ENCODE measurements around the gene ULK3.

The ULK3 gene

DNA sequence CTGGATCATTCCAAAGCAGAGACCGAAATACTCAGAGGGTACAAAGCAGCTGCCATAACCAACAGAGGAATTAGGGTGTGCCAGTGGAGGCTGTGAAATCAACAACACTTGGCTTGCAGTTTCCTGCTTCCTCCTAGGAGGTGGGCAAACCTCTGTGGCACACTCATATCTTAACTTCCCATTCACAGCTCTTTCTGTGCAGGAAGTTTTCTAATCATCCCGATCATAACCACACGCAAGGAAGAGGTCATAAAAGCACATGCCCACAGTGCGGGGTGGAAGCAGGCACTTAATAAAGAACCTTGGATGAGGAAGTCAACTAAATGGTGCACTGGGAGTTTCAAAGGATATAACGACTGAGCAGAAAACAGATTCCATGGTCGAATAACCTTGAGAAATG is 25.1 kb upstream of the ULK3 start:
- DNase-seq (ENCODE audit: low read depth in 2 of 2), result no peak

DNA sequence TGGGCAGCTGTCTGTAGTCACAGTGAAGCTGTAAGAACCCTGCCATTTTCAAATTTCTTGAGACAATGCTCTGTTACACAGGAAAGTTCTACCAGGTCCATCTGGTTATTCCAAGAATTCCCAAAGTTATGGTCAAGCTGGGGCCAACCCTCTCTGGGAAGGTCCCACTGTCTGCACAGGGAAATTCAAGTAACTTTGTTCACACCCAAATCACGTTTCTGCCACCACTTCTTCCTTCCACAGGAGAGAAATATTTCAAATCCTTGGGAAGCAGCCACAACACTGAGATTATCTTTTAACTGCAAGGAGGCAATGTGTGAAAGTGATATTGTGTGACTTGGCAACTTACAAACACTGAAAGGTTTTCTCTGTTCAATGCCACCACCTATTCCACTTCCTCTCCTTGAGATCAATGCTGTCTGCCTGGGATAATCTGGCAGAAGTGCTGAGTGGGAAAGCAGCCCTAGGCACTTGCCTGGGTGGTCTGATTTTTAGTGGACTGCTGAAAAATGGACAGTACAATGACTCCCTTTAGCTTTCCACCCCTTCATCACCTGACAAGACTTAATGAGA is 24.6 kb upstream of the ULK3 start:
- DNase-seq (ENCODE audit: low read depth in 2 of 2), result no peak

DNA sequence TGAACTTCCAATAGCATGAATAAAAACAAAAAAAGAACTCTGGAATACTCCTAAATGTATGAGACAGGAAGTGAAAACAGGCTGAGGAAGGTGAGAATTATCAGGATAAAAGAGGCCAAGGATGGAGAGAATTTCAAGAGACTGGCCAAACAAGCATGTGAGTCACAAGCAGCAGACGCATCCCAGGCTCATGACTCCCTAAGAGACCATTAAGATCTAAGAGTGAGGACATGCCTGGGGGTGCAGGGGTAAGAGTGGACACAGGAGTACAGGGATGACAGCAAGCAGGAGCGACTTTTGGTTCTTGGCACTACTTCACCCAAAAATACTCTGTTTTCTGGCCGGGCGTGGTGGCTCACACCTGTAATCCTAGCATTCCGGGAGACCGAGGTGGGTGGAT is 23.1 kb upstream of the ULK3 start:
- DNase-seq (ENCODE audit: low read depth in 2 of 2), result no peak

DNA sequence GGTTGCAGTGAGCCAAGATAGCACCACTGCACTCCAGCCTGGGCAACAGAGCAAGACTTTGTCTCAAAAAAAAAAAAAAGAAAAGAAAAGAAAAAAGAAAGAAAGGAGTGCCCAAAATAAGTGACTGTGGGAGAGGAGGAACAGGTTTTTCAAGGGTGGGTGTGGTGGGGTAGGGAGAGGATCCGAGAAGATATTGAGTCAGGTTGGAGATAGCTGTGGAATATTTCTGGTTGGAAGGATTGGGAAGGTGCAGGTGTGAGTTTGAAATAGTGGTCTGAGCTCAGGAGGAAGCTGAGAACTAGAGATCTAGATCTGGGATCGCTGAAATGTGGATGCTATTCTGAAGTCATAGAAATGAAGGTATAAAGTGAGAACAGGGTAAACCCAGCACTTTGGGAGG is 22.4 kb upstream of the ULK3 start:
- DNase-seq (ENCODE audit: low read depth in 2 of 2), result no peak

DNA sequence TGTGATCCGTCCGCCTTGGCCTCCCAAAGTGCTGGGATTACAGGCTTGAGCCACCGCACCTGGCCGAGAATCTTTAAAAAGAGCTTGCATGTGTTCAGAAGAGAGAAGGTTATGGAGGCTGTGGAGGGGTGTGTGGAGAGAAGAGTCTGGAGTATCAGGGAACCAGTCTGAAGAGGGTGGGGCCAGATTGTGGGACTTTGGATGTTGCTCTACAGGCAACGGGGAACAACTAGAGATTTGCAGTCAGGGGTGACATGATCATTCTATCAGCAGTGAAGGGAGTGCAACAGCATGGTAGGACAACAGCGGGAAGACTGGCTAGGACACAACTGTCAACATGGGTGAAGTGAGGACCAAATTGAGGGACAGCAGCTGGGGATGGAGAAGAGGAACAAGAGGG is 21.3 kb upstream of the ULK3 start:
- DNase-seq (ENCODE audit: low read depth in 2 of 2), result no peak

DNA sequence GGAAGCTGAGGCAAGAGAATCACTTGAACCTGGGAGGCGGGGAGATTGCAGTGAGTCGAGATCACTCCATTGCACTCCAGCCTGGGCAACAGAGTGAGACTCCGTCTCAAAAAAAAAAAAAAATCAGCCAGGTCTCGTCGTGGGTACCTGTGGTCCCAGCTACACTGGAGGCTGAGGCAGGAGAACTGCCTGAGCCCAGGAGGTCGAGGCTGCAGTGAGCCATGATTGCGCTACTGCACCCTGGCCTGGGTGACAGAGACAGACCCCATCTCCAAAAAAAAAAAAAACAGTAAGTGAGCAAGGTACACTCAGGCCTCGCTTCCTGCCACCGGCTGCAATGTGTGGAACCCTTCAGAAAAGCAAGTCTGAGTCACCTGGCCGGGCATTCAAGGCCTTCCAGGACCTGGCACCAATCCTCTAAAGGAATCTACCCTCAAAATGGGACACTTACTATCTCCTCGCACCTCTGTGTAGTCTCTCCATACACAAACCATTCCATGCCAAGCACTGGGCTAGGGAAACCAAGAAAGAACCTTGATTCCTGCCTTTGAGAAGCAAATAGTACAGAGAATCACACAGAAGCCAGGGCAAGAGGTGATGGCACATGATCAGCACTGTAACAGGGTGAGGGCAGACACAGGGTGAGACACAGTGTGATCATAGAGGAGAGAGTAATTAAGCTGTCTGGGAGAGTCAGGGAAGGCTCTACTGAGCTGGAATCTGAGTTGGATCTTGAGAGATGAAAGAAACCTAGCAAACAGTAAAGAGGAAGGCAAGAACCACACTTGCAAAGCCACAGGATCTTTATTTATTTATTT is 20.5 kb upstream of the ULK3 start:
- DNase-seq (ENCODE audit: low read depth in 2 of 2), result no peak

DNA sequence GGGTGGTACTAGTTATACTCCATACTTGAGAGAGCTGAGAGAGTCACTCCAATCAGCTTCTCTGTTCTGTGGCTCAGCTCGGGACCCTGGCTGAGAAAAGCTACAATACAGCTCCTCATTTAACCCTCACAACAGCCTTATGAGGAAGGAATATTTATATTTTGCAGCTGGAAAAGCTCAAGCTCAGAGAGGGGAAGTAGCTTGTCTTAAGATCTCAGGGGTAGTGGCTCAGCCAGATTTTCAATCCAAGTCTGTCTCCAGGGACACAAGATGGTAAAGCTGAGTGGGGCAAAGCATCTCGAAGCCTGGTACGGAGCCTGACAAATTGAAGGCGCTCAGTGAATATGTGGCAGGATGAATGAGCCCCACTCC is 15.4 kb upstream of the ULK3 start:
- DNase-seq (ENCODE audit: low read depth in 2 of 2), result no peak

DNA sequence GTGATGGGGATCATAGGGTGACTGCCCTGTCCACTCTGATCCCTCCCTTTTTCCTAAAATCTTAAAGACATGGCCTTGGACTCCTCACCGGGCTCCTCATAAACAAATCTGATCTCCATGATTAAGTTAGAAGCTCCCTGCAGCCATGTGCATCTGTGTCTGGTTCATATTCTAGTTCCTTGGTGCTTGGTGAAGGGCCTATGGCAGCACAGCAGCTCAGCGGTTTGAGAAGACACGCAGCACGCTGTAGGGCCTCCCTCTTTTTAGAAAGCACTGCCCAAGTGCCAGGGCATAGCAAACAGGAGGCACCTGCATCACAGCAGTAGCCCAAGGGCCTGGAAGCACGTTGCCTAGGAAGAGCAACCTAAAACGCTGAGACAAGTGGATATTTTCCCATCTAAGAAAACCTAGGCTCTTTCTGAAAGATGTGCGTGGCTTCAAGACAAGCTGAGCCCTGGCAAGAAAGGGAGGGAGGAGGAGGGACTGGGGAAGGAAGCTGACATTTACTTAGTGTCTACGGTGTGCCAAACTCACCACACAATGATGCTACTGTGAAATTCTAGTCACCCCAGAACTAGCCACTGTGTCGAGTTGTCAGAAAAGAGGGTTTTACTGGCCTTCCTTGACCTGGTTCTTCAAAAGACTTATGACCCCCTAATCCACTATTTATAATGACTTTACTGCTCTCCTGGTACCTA is 14.9 kb upstream of the ULK3 start:
- no peak for DNase-seq (ENCODE audit: low read depth in 2 of 2)

DNA sequence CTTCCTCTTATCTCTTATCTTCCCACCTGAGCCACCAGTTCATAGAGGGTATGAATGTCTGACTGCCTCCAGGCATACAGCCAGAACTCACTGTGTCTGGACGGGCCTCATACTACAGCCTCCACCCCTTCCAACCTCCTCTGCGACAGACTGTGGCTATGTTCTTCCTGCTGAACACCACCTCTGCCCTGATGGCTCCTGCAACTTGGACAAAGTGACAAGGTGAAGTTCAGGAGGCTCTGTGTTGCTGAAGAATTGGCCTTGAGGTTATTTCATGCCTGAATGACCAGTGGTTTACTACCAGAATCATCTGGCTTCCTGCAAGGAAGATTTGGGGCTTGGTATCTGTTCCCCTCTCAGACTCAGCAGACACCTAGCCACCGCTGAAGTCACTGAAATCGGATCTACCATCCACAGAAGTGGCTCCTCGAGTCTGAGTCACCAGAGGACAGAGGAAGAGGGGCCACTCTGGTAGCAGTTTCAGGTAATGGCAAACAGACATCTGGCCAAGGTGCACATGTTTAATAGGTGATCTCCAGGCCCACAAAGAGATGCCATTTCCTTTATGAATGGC is 14.2 kb upstream of the ULK3 start:
- DNase-seq (ENCODE audit: low read depth in 2 of 2), result no peak

DNA sequence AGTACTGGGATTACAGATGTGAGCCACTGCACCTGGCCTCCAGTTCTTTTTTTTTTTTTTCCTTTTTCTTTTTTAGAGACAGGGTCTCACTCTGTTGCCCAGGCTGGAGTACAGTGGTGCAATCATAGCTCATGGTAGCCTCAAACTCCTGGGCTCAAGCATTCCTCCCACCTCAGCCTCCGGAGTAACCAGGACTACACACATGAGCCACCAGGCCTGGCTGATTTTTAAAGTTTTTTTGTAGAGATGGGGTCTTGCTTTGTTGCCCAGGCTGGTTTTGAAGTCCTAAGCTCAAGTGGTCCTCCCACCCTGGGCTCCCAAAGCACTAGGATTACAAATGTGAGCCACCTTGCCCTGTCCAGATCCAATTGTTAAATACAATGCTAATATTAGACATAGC is 13.6 kb upstream of the ULK3 start:
- DNase-seq (ENCODE audit: low read depth in 2 of 2), result no peak

DNA sequence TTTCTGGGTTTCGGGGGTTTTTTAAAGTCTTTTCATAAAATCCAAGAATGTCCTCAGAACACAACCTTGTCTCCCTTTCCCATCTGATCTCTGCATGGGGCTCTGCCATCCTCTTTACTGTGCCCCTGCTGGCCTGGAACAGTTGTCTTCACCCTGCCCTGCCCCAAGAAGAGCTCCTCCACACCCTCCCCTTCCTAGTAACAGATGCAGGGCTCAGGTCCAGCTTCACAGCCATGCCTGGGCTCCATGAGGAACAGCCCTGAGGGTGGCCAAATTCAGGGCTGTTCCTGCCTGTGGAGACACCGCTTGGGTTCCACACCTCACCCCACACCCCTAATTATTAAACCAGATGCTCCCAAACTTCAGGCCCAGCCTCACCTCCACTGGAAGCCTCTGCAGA is 12.9 kb upstream of the ULK3 start:
- no peak for DNase-seq (ENCODE audit: low read depth in 2 of 2)

DNA sequence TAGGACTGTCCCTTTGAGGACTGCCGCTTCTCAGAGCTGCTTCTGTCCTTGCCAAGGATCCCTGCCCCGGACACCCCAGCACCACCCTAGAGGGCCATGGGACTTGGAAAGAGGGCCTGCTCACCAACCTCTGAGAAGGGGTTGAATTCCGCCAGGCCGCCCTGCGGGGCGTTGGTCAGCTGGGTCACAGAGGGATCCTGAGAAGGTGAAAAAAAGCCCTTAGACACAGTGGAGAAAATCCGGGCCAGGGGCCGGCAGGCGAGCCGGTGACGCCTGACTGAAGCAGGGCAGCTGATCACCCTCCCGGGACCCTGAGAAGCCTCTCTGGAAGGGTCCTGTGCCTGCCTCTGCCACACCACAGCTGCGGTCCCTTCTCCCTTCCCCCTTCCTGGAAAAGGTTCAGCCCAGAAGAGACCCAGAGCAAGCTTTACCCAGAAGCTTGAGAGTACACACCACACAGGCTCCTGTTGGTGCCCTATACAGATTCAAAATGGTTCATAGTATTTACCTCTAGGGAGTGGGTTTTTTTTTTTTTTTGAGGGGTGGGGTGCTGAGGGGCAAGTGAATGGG is 11.6 kb upstream of the ULK3 start:
- DNase-seq (ENCODE audit: low read depth in 2 of 2), result no peak

DNA sequence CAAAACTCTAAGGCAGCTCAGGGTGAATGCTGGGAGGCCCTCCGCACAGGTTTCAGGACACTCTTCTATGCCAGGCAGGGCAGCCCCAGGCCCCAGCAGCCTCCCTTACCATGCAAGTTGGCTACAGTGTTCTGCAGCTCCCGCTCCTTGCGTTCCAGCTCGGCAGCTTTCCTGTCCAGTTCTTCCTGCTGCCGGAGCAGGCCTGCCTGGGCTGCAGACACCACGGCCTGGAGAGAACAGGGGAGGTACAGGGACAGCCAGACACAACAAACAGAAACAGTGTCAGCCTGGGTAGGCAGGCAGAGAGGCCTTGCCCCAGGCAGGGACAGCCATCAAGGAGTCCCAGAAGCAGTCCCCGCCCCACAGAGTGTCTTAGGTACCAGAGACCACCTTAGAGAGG is 9.0 kb upstream of the ULK3 start:
- no peak for DNase-seq (ENCODE audit: low read depth in 2 of 2)

DNA sequence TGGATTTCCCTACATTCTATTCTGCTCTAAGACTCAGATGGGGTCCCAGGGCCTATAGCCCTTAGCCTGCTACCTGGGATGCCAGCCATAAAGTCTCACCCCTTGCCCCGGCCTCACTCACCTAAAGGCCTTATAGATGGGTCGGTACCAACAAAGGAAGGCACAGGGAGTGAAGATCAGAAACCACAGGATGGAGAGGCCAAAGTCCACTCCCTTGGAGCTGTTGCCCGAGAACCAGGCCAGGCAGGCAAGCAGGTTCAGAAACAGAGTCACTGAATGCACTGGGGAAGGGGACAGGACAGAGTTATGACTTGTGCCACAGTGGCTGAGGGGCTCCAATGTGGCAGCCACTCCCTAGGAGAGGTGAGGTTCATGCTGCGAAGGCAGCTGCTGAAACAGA is 7.4 kb upstream of the ULK3 start:
- DNase-seq (ENCODE audit: low read depth in 2 of 2), result no peak

DNA sequence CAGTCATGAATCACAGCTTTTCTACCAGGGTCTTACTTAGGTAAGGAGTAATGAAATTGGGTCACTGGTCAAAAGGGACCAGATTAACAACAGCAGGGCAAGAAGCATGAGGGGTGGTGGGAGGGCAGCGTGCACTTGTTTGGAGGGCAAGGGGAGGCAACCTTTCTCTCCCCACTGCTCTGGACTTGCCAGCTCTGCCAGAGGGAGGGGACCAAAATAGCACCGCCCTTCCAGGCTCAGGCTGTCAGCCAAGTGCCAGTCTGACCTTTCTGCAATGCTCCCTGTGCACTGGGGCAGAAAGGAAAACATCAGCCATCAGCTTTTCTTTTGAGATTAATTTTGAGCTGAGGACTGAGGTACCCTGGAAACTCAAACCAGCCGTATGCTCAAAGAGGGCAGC is 4.5 kb upstream of the ULK3 start:
- no peak for DNase-seq (ENCODE audit: low read depth in 2 of 2)

DNA sequence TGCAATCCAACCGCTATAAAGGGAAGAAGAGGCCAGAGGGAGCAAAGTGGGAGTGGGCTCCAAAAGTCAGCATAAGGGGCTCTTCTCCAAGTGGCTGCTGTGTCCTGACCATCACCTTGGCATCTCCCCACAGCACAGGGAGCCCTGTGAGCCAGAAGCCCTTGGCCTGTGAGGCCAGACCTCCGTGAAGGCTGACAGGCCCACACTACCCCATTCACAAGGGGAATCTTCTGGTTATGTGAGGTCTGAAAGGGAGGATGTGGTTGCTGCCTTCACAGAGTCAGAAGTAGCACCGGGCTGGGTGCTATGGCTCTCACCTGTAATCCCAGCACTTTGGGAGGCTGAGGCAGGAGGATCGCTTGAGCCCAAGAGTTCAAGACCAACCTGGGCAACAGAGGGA is 2.6 kb upstream of the ULK3 start:
- no peak for DNase-seq (ENCODE audit: low read depth in 2 of 2)

DNA sequence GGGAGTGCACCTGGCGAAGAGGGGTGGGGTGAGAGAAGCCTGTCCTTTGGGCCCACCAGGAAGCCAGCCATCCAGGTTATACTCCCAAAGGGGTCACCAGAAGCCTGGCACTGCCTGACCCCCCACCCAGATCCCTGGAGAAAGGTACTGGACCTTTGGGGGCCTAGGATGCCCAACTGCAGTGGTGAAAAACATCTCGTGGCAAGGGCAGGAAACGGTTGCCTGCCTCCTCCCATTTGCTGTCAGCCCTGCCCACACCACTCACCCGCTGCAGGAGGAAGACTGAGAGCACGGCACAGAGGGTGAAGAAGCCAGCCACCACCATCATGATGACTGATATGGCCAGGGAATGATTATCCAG is 2.2 kb upstream of the ULK3 start:
- DNase-seq (ENCODE audit: low read depth in 2 of 2), result peak in 1 of 2 donors; percentile 19

DNA sequence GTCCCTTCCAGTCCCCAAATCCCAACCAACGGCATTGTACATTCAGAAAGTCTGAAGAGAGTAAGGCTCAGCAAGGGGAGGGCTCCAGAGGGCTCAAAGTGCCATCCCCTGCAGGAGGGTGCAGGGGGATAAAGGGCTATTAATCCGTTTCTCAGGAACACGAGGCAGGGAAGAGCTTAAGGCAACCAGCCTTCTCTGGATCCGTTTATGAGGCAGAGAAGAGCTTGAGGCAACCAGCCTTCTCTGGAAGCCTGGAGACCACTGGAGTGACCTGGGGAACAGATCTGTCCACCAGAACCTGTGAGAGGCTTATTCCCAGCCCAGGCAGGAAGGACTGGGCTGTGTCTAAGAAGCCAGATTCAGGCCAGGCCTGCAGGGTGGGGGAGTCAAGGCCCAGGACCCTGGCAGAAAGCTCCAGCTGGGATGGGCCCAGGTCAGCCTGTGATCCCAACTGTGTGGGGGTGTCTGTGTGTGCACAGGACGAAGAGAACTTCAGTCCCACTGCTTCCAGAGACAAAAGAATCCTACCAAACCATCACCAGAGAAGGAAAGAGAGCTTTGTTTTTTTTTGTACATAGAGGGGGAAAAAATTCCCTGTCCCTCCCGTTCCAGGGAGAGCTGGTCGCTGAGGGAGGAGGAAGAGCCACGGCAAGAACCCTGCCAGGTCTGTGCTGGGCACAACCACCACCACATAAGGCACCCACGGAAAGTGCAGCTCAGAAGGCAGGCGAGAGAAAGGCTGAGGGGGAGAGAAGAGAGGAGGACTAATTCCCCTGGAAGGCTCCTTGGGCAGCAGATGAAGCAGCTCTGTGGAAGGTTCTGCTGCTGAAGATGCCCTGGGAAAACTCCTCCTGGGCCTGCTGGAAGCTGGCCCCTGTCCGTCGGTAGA is 1.6 kb upstream of the ULK3 start:
- no peak for DNase-seq (ENCODE audit: low read depth in 2 of 2)

DNA sequence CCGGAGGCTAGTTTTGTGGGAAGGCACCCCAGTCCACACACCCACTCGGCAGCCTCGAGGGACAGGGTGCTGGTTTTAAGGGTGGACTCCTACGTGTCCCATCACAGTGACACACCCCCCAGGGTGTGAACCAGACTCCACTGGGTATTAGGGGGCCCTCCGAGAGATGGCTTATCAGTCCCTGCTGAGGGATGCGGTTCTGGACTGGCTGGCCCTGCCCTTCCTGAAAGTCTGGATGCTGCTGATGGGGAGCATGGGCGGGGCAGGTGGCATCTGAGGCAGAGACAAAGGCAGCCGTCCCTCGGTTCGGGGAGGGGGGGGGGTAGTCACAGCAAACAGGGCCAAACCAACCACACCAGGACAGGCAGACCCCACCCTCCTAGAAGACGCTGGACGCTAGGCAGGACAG is 939 bp upstream of the ULK3 start:
- no peak for DNase-seq (ENCODE audit: low read depth in 2 of 2)

DNA sequence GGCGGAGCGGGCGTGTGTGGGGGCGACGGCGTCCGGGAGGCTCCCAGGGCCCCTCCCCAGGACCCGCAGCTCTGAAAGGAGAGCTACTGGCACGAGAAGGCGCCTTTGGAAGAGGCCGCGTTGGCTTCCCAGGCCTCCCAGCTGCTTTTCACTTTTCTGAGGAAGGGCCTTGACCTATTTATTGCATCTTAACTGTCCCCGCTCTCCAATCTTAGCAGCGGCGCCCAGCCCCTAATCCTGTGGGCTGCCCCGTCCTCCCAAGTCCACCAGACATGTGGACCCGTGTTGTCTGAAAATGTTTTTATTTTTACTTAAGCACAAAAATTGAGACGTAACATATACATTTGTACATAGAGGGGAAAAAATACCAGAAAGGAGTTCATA is 481 bp upstream of the ULK3 start:
- no peak for DNase-seq (ENCODE audit: low read depth in 2 of 2)

DNA sequence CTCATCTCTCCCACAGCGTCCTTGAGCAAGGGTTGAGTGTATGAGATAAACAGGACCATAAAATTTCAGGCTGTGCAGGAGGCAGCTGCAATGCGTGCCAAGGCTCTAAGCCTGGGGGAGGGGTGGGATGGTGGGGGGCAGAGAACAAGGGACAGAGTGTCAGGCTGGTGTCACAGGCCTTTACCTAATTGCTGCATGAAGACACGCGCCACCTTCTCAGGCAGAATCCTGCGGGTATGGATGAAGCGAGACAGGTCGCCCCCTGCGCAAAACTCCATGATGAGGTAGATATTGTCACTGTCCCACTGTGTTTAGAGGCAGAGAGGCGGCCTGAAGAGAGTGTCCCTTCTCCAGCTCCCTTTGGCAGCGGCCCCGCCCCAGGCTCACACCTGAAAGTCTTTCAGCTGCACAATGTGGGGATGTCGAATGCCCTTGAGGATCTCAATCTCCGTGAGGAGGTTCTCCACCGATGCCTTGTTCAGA is 1.0 kb downstream of the ULK3 start:
- DNase-seq (ENCODE audit: low read depth in 2 of 2), result no peak
